ENCODE data around the gene DNAJB7.
"Not testable (repeated sequence)": the region's sequence is repeated elsewhere in the genome, so short reads cannot be mapped to it uniquely, and the experiment has no call there.

The DNAJB7 gene

GRCh38 chr22:40862013-40862412, at the start of gene DNAJB7:
Gene DNAJB7 (minus strand): TSS chr22:40862113. CDS start chr22:40861994, 119 bp downstream.
- DNase-seq = no peak

GRCh38 chr22:40908895-40909294, 47.0 kb upstream of the DNAJB7 start:
- DNase-seq = no peak

- DNase-seq = no peak
Observed at GRCh38 chr22:40904101-40904500, 42.2 kb upstream of the DNAJB7 start.

GRCh38 chr22:40898850-40899357, 37.0 kb upstream of the DNAJB7 start:
- DNase-seq = peak; percentile 37

- no peak for DNase-seq
Observed at GRCh38 chr22:40894417-40894816, 32.5 kb upstream of the DNAJB7 start.

- DNase-seq = no peak
Observed at GRCh38 chr22:40890881-40891280, 29.0 kb upstream of the DNAJB7 start.

- no peak for DNase-seq
Observed at GRCh38 chr22:40889116-40889515, 27.2 kb upstream of the DNAJB7 start.

GRCh38 chr22:40878922-40879321, 17.0 kb upstream of the DNAJB7 start:
- no peak for DNase-seq

GRCh38 chr22:40877488-40877887, 15.6 kb upstream of the DNAJB7 start:
- DNase-seq = no peak

- DNase-seq = no peak
Observed at GRCh38 chr22:40876907-40877306, 15.0 kb upstream of the DNAJB7 start.

GRCh38 chr22:40875111-40875510, 13.2 kb upstream of the DNAJB7 start:
- DNase-seq = no peak

- no peak for DNase-seq
Observed at GRCh38 chr22:40874016-40874415, 12.1 kb upstream of the DNAJB7 start.

- not testable (repeated sequence) for DNase-seq
Observed at GRCh38 chr22:40868379-40868778, 6.5 kb upstream of the DNAJB7 start.

GRCh38 chr22:40867109-40867508, 5.2 kb upstream of the DNAJB7 start:
- DNase-seq = no peak

GRCh38 chr22:40862537-40862936, 624 bp upstream of the DNAJB7 start:
- DNase-seq = no peak

- DNase-seq = no peak
Observed at GRCh38 chr22:40857309-40857855, 4.5 kb downstream of the DNAJB7 start.

GRCh38 chr22:40856513-40857308, 5.2 kb downstream of the DNAJB7 start, which contains the start of the genes ST13 and XPNPEP3:
Gene ST13 (minus strand): TSS chr22:40856639. CDS start chr22:40856540, 99 bp downstream.
Gene XPNPEP3 (plus strand): TSS chr22:40857148. CDS start chr22:40857182, 34 bp downstream.
- peak; percentile 98 for DNase-seq

GRCh38 chr22:40855979-40856512, 5.9 kb downstream of the DNAJB7 start:
- no peak for DNase-seq

GRCh38 chr22:40855071-40855978, 6.6 kb downstream of the DNAJB7 start:
- peak; percentile 23 for DNase-seq

- DNase-seq = no peak
Observed at GRCh38 chr22:40853961-40854360, 8.0 kb downstream of the DNAJB7 start.

- DNase-seq = no peak
Observed at GRCh38 chr22:40853333-40853732, 8.6 kb downstream of the DNAJB7 start.

GRCh38 chr22:40845816-40846215, 16.1 kb downstream of the DNAJB7 start:
- DNase-seq = not testable (repeated sequence)

GRCh38 chr22:40844951-40845350, 17.0 kb downstream of the DNAJB7 start:
- no peak for DNase-seq
